Measurements from ENCODE around the gene SLC24A4. TPM values are rescaled to one million over a fixed set of nuclear protein-coding genes. Genes with fewer than 3 reads are reported as not detected.

SLC24A4 gene
- polyA plus RNA-seq, 4 donors: 0.16 to 0.31 TPM; not detected in 2

- DNase-seq: no peak
- no peak overlapping the region for H3K4me3 ChIP-seq (ENCODE audit: low read depth in 1 of 3, low read length in 3 of 3)
- no peaks in the 10 kb centered on the region for H3K9me3 ChIP-seq (ENCODE audit: control insufficient read depth in 2 of 2, insufficient read depth in 1 of 2, low read depth in 1 of 2, low read length in 1 of 2)
- no peak overlapping the region for H3K27ac ChIP-seq (ENCODE audit: low read depth in 1 of 3, low read length in 2 of 3)
- H3K27me3 ChIP-seq (ENCODE audit: control insufficient read depth in 3 of 3, insufficient read depth in 3 of 3, low read length in 3 of 3): peaks cover 0 to 6% (median 5%) of the 10 kb centered on the region in 3 donors
- 44 to 69% (median 55%) methylated on average over 11 of the region's 11 CpGs for WGBS, 3 donors
- no peaks in the 10 kb centered on the region for H3K4me1 ChIP-seq (ENCODE audit: control insufficient read depth in 3 of 3, insufficient read depth in 2 of 3, low read depth in 1 of 3, low read length in 2 of 3)
- H3K36me3 ChIP-seq (ENCODE audit: control insufficient read depth in 3 of 3, insufficient read depth in 2 of 3, low read depth in 1 of 3, low read length in 3 of 3): no peaks in the 10 kb centered on the region
- FAIRE-seq: no peak
Observed at GRCh38 chr14:92366237-92366636, 43.3 kb downstream of the SLC24A4 start.

DNA sequence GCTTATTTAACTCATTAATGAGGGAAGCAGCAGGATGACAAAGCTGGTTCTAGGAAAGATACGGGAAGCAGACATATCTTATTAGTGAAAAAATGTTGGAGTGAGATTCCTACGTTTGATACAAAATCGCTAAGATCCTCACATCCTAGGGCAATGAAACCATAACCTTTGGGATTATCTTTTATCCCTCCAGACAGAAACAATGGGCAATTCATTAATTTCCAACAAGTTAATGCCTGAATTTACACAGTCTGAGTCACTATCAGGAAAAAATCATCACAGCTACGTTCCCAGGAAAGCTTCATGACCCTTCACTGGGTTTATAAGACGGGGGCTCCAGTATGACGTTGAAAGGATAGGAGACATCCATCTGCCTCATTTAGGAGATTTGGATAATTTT, 45.0 kb downstream of the SLC24A4 start:
- no peaks in the 10 kb centered on the region for H3K36me3 ChIP-seq (ENCODE audit: control insufficient read depth in 3 of 3, insufficient read depth in 2 of 3, low read depth in 1 of 3, low read length in 3 of 3)
- no peak overlapping the region for H3K4me3 ChIP-seq (ENCODE audit: low read depth in 1 of 3, low read length in 3 of 3)
- H3K4me1 ChIP-seq (ENCODE audit: control insufficient read depth in 3 of 3, insufficient read depth in 2 of 3, low read depth in 1 of 3, low read length in 2 of 3): no peaks in the 10 kb centered on the region
- peaks cover 0 to 5% (median 2%) of the 10 kb centered on the region in 3 donors for H3K27me3 ChIP-seq (ENCODE audit: control insufficient read depth in 3 of 3, insufficient read depth in 3 of 3, low read length in 3 of 3)
- peaks cover 0 to 4% of the 10 kb centered on the region in 2 donors for H3K9me3 ChIP-seq (ENCODE audit: control insufficient read depth in 2 of 2, insufficient read depth in 1 of 2, low read depth in 1 of 2, low read length in 1 of 2)
- no peak overlapping the region for H3K27ac ChIP-seq (ENCODE audit: low read depth in 1 of 3, low read length in 2 of 3)
- no peak for FAIRE-seq
- WGBS, 3 donors: 16 to 50% (median 32%) methylated on average over 6 of the region's 6 CpGs
- no peak for DNase-seq

- no peak overlapping the region for H3K4me3 ChIP-seq (ENCODE audit: low read depth in 1 of 3, low read length in 3 of 3)
- FAIRE-seq (no peak), DNase-seq (no peak)
- no peaks in the 10 kb centered on the region for H3K4me1 ChIP-seq (ENCODE audit: control insufficient read depth in 3 of 3, insufficient read depth in 2 of 3, low read depth in 1 of 3, low read length in 2 of 3)
- no peaks in the 10 kb centered on the region for H3K36me3 ChIP-seq (ENCODE audit: control insufficient read depth in 3 of 3, insufficient read depth in 2 of 3, low read depth in 1 of 3, low read length in 3 of 3)
- 80 to 89% (median 86%) methylated on average over 3 of the region's 3 CpGs for WGBS, 3 donors
- H3K27ac ChIP-seq (ENCODE audit: low read depth in 1 of 3, low read length in 2 of 3): no peak overlapping the region
- peaks cover 0 to 5% (median 2%) of the 10 kb centered on the region in 3 donors for H3K27me3 ChIP-seq (ENCODE audit: control insufficient read depth in 3 of 3, insufficient read depth in 3 of 3, low read length in 3 of 3)
- H3K9me3 ChIP-seq (ENCODE audit: control insufficient read depth in 2 of 2, insufficient read depth in 1 of 2, low read depth in 1 of 2, low read length in 1 of 2): peaks cover 0 to 4% of the 10 kb centered on the region in 2 donors
Observed at GRCh38 chr14:92369097-92369496, 46.1 kb downstream of the SLC24A4 start.

GRCh38 chr14:92372230-92372629, 49.3 kb downstream of the SLC24A4 start:
- FAIRE-seq (no peak), DNase-seq (no peak)
- Histone ChIP-seq H3K4me3 (ENCODE audit: low read depth in 1 of 3, low read length in 3 of 3) (no peak overlapping the region), H3K36me3 (ENCODE audit: control insufficient read depth in 3 of 3, insufficient read depth in 2 of 3, low read depth in 1 of 3, low read length in 3 of 3) (no peaks in the 10 kb centered on the region), H3K9me3 (ENCODE audit: control insufficient read depth in 2 of 2, insufficient read depth in 1 of 2, low read depth in 1 of 2, low read length in 1 of 2) (peaks cover 0 to 4% of the 10 kb centered on the region in 2 donors), H3K27me3 (ENCODE audit: control insufficient read depth in 3 of 3, insufficient read depth in 3 of 3, low read length in 3 of 3) (peaks cover 0 to 5% (median 2%) of the 10 kb centered on the region in 3 donors), H3K27ac (ENCODE audit: low read depth in 1 of 3, low read length in 2 of 3) (no peak overlapping the region), H3K4me1 (ENCODE audit: control insufficient read depth in 3 of 3, insufficient read depth in 2 of 3, low read depth in 1 of 3, low read length in 2 of 3) (no peaks in the 10 kb centered on the region)
- WGBS, 3 donors: 71 to 80% (median 77%) methylated on average over 2 of the region's 2 CpGs

GRCh38 chr14:92373336-92373735, 50.4 kb downstream of the SLC24A4 start:
- Histone ChIP-seq H3K27ac (ENCODE audit: low read depth in 1 of 3, low read length in 2 of 3) (no peak overlapping the region), H3K4me1 (ENCODE audit: control insufficient read depth in 3 of 3, insufficient read depth in 2 of 3, low read depth in 1 of 3, low read length in 2 of 3) (no peaks in the 10 kb centered on the region), H3K27me3 (ENCODE audit: control insufficient read depth in 3 of 3, insufficient read depth in 3 of 3, low read length in 3 of 3) (peaks cover 0 to 5% (median 0%) of the 10 kb centered on the region in 3 donors), H3K4me3 (ENCODE audit: low read depth in 1 of 3, low read length in 3 of 3) (no peak overlapping the region), H3K9me3 (ENCODE audit: control insufficient read depth in 2 of 2, insufficient read depth in 1 of 2, low read depth in 1 of 2, low read length in 1 of 2) (peaks cover 0 to 4% of the 10 kb centered on the region in 2 donors), H3K36me3 (ENCODE audit: control insufficient read depth in 3 of 3, insufficient read depth in 2 of 3, low read depth in 1 of 3, low read length in 3 of 3) (no peaks in the 10 kb centered on the region)
- no peak for FAIRE-seq
- WGBS, 3 donors: 84 to 94% (median 90%) methylated on average over 7 of the region's 7 CpGs
- no peak for DNase-seq

- no peak for DNase-seq
- H3K27ac ChIP-seq (ENCODE audit: low read depth in 1 of 3, low read length in 2 of 3): no peak overlapping the region
- no peaks in the 10 kb centered on the region for H3K4me1 ChIP-seq (ENCODE audit: control insufficient read depth in 3 of 3, insufficient read depth in 2 of 3, low read depth in 1 of 3, low read length in 2 of 3)
- no peak overlapping the region for H3K4me3 ChIP-seq (ENCODE audit: low read depth in 1 of 3, low read length in 3 of 3)
- peaks cover 0 to 4% (median 0%) of the 10 kb centered on the region in 3 donors for H3K27me3 ChIP-seq (ENCODE audit: control insufficient read depth in 3 of 3, insufficient read depth in 3 of 3, low read length in 3 of 3)
- 77 to 81% (median 78%) methylated on average over 10 of the region's 10 CpGs for WGBS, 3 donors
- H3K36me3 ChIP-seq (ENCODE audit: control insufficient read depth in 3 of 3, insufficient read depth in 2 of 3, low read depth in 1 of 3, low read length in 3 of 3): no peaks in the 10 kb centered on the region
- H3K9me3 ChIP-seq (ENCODE audit: control insufficient read depth in 2 of 2, insufficient read depth in 1 of 2, low read depth in 1 of 2, low read length in 1 of 2): no peaks in the 10 kb centered on the region
- FAIRE-seq: no peak
Observed at GRCh38 chr14:92380131-92380530, 57.2 kb downstream of the SLC24A4 start.

GRCh38 chr14:92380582-92380981, 57.6 kb downstream of the SLC24A4 start:
- no peak for FAIRE-seq
- no peaks in the 10 kb centered on the region for H3K4me1 ChIP-seq (ENCODE audit: control insufficient read depth in 3 of 3, insufficient read depth in 2 of 3, low read depth in 1 of 3, low read length in 2 of 3)
- no peaks in the 10 kb centered on the region for H3K36me3 ChIP-seq (ENCODE audit: control insufficient read depth in 3 of 3, insufficient read depth in 2 of 3, low read depth in 1 of 3, low read length in 3 of 3)
- no peak overlapping the region for H3K27ac ChIP-seq (ENCODE audit: low read depth in 1 of 3, low read length in 2 of 3)
- H3K9me3 ChIP-seq (ENCODE audit: control insufficient read depth in 2 of 2, insufficient read depth in 1 of 2, low read depth in 1 of 2, low read length in 1 of 2): no peaks in the 10 kb centered on the region
- DNase-seq: no peak
- H3K4me3 ChIP-seq (ENCODE audit: low read depth in 1 of 3, low read length in 3 of 3): no peak overlapping the region
- peaks cover 0 to 4% (median 0%) of the 10 kb centered on the region in 3 donors for H3K27me3 ChIP-seq (ENCODE audit: control insufficient read depth in 3 of 3, insufficient read depth in 3 of 3, low read length in 3 of 3)
- 78 to 94% (median 93%) methylated on average over 7 to 9 of the region's 9 CpGs for WGBS, 3 donors

GRCh38 chr14:92382677-92383076, 59.7 kb downstream of the SLC24A4 start:
- H3K27me3 ChIP-seq (ENCODE audit: control insufficient read depth in 3 of 3, insufficient read depth in 3 of 3, low read length in 3 of 3): peaks cover 0 to 4% (median 0%) of the 10 kb centered on the region in 3 donors
- FAIRE-seq: no peak
- H3K27ac ChIP-seq (ENCODE audit: low read depth in 1 of 3, low read length in 2 of 3): no peak overlapping the region
- no peak for DNase-seq
- no peaks in the 10 kb centered on the region for H3K9me3 ChIP-seq (ENCODE audit: control insufficient read depth in 2 of 2, insufficient read depth in 1 of 2, low read depth in 1 of 2, low read length in 1 of 2)
- H3K4me3 ChIP-seq (ENCODE audit: low read depth in 1 of 3, low read length in 3 of 3): no peak overlapping the region
- H3K4me1 ChIP-seq (ENCODE audit: control insufficient read depth in 3 of 3, insufficient read depth in 2 of 3, low read depth in 1 of 3, low read length in 2 of 3): no peaks in the 10 kb centered on the region
- no peaks in the 10 kb centered on the region for H3K36me3 ChIP-seq (ENCODE audit: control insufficient read depth in 3 of 3, insufficient read depth in 2 of 3, low read depth in 1 of 3, low read length in 3 of 3)
- 58 to 69% (median 60%) methylated on average over 4 of the region's 4 CpGs for WGBS, 3 donors

GRCh38 chr14:92383805-92384204, 60.8 kb downstream of the SLC24A4 start:
- DNase-seq (no peak), FAIRE-seq (no peak)
- Histone ChIP-seq H3K27ac (ENCODE audit: low read depth in 1 of 3, low read length in 2 of 3) (no peak overlapping the region), H3K27me3 (ENCODE audit: control insufficient read depth in 3 of 3, insufficient read depth in 3 of 3, low read length in 3 of 3) (peaks cover 0 to 4% (median 0%) of the 10 kb centered on the region in 3 donors), H3K36me3 (ENCODE audit: control insufficient read depth in 3 of 3, insufficient read depth in 2 of 3, low read depth in 1 of 3, low read length in 3 of 3) (no peaks in the 10 kb centered on the region), H3K9me3 (ENCODE audit: control insufficient read depth in 2 of 2, insufficient read depth in 1 of 2, low read depth in 1 of 2, low read length in 1 of 2) (no peaks in the 10 kb centered on the region), H3K4me3 (ENCODE audit: low read depth in 1 of 3, low read length in 3 of 3) (no peak overlapping the region), H3K4me1 (ENCODE audit: control insufficient read depth in 3 of 3, insufficient read depth in 2 of 3, low read depth in 1 of 3, low read length in 2 of 3) (no peaks in the 10 kb centered on the region)
- WGBS, 3 donors: 70 to 76% (median 73%) methylated on average over 12 of the region's 12 CpGs
